Activated naive CD8-positive, alpha-beta T cell treated with anti-CD3 and anti-CD28 coated beads, Interleukin-2, amount 50 U/mL, for 16 hours (primary cell): ENCODE measurements around the gene SASS6.
"Not testable (repeated sequence)": the region's sequence is repeated elsewhere in the genome, so short reads cannot be mapped to it uniquely, and the experiment has no call there.

ENCODE experiments used
- DNase-seq: peaks from one replicate; pipeline ENCODE4 v3.0.0-alpha.2; 2020; ENCODE audit warnings: low read depth, low spot score

The SASS6 gene

GRCh38 chr1:100047235-100047708 is 85.5 kb downstream of the SASS6 start:
- not testable (repeated sequence) for DNase-seq

DNA sequence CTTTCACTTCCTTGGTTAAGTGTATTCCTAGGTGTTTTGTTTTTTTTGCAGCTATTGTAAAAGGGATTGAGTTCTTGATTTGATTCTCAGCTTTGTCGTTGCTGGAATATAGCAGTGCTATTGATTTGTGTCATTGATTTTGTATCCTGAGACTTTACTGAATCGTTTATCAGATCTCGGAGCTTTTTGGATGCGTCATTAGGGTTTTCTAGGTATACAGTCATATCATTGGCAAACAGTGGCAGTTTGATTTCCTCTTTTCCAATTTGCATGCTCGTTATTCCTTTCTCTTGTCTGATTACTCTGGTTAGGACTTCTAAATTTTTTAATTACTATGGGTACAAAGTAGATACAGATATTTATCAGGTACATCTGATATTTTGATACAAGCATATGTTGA is 87.5 kb downstream of the SASS6 start:
- no peak for DNase-seq

- no peak for DNase-seq
These were observed 93.1 kb downstream of the SASS6 start for GRCh38 chr1:100039591-100039990.

DNA sequence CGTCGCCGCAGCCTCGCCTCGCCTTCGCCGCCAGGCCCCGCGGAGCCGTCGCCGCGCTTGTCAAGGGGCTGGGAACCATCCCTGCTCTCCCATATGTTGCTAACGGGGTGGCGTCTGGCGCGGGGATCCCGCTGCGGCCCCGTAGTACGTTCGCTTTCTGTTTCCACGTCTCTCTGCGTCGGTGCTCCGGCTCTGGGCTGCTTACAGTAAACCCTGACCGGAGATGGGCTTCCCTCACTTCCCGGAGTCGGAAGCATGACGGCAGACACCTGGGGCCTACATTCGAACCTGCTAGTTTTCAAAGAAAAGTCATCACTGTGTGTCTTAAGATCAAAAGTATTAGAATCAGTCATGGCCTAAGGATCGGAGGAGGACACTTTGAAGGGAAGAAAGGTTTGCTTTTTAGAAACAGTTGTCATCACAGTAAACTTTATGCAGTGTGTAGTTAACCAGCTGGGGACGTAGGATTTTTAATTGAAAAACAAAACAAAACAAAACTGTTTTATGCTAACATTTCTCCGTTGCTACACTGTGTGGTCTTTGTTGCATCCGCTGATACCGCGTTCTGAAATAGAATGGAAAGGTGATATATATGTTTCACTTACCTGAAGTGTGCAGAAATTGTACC is 94.0 kb downstream of the SASS6 start:
- DNase-seq, result peak; percentile 55

GRCh38 chr1:100037927-100038659 is 94.6 kb downstream of the SASS6 start:
- DNase-seq, result peak; percentile 67

GRCh38 chr1:100037656-100037926 is 95.1 kb downstream of the SASS6 start:
- no peak for DNase-seq

- DNase-seq, result no peak
These were observed 95.7 kb downstream of the SASS6 start for GRCh38 chr1:100036718-100037655.

GRCh38 chr1:100035214-100035613 is 97.5 kb downstream of the SASS6 start:
- no peak for DNase-seq

- DNase-seq, result no peak
These were observed 98.3 kb downstream of the SASS6 start for GRCh38 chr1:100034470-100034869.
